Transverse colon (tissue), 4 donors: ENCODE data around the gene NEK7.

ENCODE experiments used
- CTCF ChIP-seq, 5 experiments: fragments of 200-600 bp in 3 of 5; fragments of 450-650 bp in 2 of 5; sonication (generic) in 3 of 5; IDR thresholded peaks; 1 replicate in 2 of 5; 2 replicates in 3 of 5; pipeline ENCODE4 v1.5.1; 2016 to 2017; ENCODE audit warnings: antibody characterized with exemption in 5 of 5, inconsistent platforms in 3 of 5, mild to moderate bottlenecking in 2 of 5, moderate library complexity in 1 of 5
- EP300 ChIP-seq: sonication (generic); formaldehyde crosslinking; IDR thresholded peaks from one replicate; pipeline ENCODE4 v1.6.1; 2017; ENCODE audit warnings: antibody characterized with exemption, low read depth
- POLR2A ChIP-seq: fragments of 450-650 bp; IDR thresholded peaks from one replicate; pipeline ENCODE4 v1.6.1; 2016; ENCODE audit warnings: antibody characterized with exemption, mild to moderate bottlenecking, moderate library complexity
- POLR2AphosphoS5 ChIP-seq, 3 donors: sonication (generic); formaldehyde crosslinking; IDR thresholded peaks; one replicate each; pipeline ENCODE4 v1.6.1; 2016; ENCODE audit warnings: antibody characterized with exemption in 3 of 3

GRCh38 chr1:198316546-198317100, 159.8 kb downstream of the NEK7 start:
- TF ChIP-seq CTCF (IDR thresholded peaks at IDR 0.05) (no peak), EP300 (no peak), POLR2AphosphoS5 (IDR thresholded peaks at IDR 0.05) (no peak), POLR2A (no peak)
